Stromal cell of bone marrow (primary cell): ENCODE data around the gene PDF.

Experiments used
- DNase-seq: peaks from one replicate; pipeline ENCODE4 v3.0.0-alpha.2; 2012; ENCODE audit warnings: low read depth

Gene PDF

GRCh38 chr16:69339289-69340094, 9.1 kb upstream of the PDF start, which contains the start of the genes COG8 and NIP7:
COG8 (minus strand) TSS chr16:69339564; CDS start chr16:69339552, 12 bp downstream.
NIP7 (plus strand) TSS chr16:69339772; CDS start chr16:69339830, 58 bp downstream.
- peak; percentile 99 for DNase-seq

- no peak for DNase-seq
These were observed 8.3 kb upstream of the PDF start for GRCh38 chr16:69338557-69339288.

GRCh38 chr16:69334696-69335095, 4.3 kb upstream of the PDF start:
- DNase-seq, result no peak

GRCh38 chr16:69329369-69330285, 761 bp downstream of the PDF start:
- DNase-seq, result no peak

GRCh38 chr16:69328854-69329316, 1.5 kb downstream of the PDF start:
- no peak for DNase-seq

GRCh38 chr16:69327585-69328310, 2.6 kb downstream of the PDF start:
- DNase-seq, result no peak

- no peak for DNase-seq
These were observed 4.1 kb downstream of the PDF start for GRCh38 chr16:69326172-69326873.

- no peak for DNase-seq
These were observed 4.6 kb downstream of the PDF start for GRCh38 chr16:69325784-69326171.

GRCh38 chr16:69324585-69325253, 5.7 kb downstream of the PDF start:
- no peak for DNase-seq

- DNase-seq, result no peak
These were observed 6.3 kb downstream of the PDF start for GRCh38 chr16:69324013-69324531.

GRCh38 chr16:69323415-69323814, 7.0 kb downstream of the PDF start:
- no peak for DNase-seq

- no peak for DNase-seq
These were observed 8.0 kb downstream of the PDF start for GRCh38 chr16:69322343-69322742.

- DNase-seq, result no peak
These were observed 9.3 kb downstream of the PDF start for GRCh38 chr16:69321080-69321479.

GRCh38 chr16:69320740-69321073, 9.7 kb downstream of the PDF start:
- no peak for DNase-seq

GRCh38 chr16:69319826-69320739, 10.3 kb downstream of the PDF start:
- no peak for DNase-seq

GRCh38 chr16:69319381-69319780, 11.0 kb downstream of the PDF start:
- no peak for DNase-seq

- no peak for DNase-seq
These were observed 11.5 kb downstream of the PDF start for GRCh38 chr16:69318911-69319289.

GRCh38 chr16:69318177-69318910, 12.0 kb downstream of the PDF start:
- no peak for DNase-seq
